Choroid plexus epithelial cell (primary cell): Measurements from ENCODE around the gene NOL4L.

ENCODE experiments used
- DNase-seq: peaks from one replicate; pipeline ENCODE4 v3.0.0-alpha.2; 2010; ENCODE audit warnings: low read depth
- H3K4me3 ChIP-seq: 2 replicates; pipeline ENCODE4 v1.5.1; 2011; ENCODE audit warnings: low read depth, mild to moderate bottlenecking, control low read depth, low read length, moderate library complexity
- CTCF ChIP-seq: conservative IDR thresholded peaks from 2 replicates; pipeline ENCODE4 v1.5.1; 2011; ENCODE audit warnings: low read depth, mild to moderate bottlenecking, control low read depth, inconsistent platforms, low read length, moderate library complexity

Gene NOL4L

DNA sequence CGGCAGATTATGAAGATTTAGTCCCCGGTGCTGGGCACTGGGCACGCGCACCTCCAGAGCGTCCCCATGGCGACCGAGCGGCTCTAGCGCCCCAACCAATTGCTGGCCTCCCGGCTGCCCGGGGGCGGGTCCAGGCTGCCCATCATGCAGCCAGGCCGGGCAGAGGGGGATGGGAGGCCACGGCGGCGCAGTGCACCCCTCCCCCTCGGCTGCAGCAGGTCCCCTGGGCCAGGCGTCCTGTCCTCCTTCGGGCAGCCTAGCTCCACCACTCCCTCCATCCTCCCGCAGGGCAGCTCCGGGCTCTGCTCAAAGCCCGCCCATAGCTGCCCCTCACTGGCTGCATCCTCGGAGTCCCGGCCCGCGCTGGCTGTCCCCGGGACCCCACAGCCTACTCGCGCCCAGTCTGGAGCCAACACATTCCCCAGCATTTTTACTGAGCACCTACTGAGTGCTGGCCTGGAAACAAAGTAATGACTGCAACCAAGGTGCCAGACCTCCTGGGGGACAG is 127.6 kb downstream of the NOL4L start:
- DNase-seq, result peak; percentile 65
- H3K4me3 ChIP-seq, result peak overlapping the region; percentile 56
- no peak for TF ChIP-seq CTCF

- peak; percentile 66 for TF ChIP-seq CTCF
- peak; percentile 45 for DNase-seq
- H3K4me3 ChIP-seq, result peak overlapping the region; percentile 56
Observed at GRCh38 chr20:32456869-32457478, 128.2 kb downstream of the NOL4L start.

- H3K4me3 ChIP-seq, result no peak overlapping the region
- no peak for TF ChIP-seq CTCF
- no peak for DNase-seq
Observed at GRCh38 chr20:32455901-32456701, 129.0 kb downstream of the NOL4L start.

DNA sequence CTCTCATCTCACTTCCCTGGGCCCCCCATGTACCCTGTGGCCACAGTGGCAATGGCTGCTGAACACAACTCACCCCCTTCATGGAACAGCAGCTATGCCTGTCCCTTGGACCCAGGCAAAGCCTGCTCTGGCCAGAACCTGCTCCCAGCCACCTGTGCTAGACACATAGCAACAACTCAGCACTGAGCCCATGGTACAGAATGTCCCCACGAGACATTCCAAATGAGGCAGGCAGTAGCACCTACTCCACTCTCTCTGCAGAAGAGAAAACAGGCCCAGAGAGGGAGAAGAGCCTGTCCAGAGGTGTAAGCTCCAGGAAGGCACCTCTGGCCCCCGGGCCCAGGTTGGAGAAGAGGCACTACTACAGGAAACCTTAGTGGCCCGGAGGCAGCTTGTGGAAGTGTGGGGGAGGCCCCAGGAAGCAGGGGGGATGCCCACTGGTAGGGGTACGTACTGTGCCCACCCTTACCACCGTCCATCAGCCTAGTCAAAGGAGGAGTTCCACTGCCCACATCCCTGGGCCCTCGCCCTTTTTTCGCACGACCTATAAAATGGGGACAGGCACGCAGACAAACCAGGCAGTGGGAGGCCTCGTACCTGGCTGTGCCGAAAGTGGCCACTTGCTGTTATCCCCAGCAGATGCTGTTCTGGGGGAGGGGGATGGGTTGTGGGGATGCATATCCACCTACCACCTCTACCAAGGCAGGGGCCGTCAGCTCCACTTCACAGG is 129.8 kb downstream of the NOL4L start:
- TF ChIP-seq CTCF, result no peak
- no peak overlapping the region for H3K4me3 ChIP-seq
- DNase-seq, result no peak

- no peak overlapping the region for H3K4me3 ChIP-seq
- no peak for TF ChIP-seq CTCF
- DNase-seq, result no peak
Observed at GRCh38 chr20:32454164-32455145, 130.7 kb downstream of the NOL4L start.
